DND-41 (cell line): ENCODE results near the gene NPEPL1.

Experiments
- EZH2 ChIP-seq: IDR thresholded peaks from 3 replicates; pipeline ENCODE4 v1.6.1; 2012; ENCODE audit warnings: borderline replicate concordance, low read depth, mild to moderate bottlenecking, moderate library complexity, low read length, inconsistent platforms; ENCODE audit not compliant: severe bottlenecking
- TF ChIP-seq, protein P1 (sequence below): IDR thresholded peaks from 2 replicates; pipeline ENCODE4 v1.5.1; 2012; ENCODE audit warnings: borderline replicate concordance, low read length, moderate library complexity, mild to moderate bottlenecking; ENCODE audit not compliant: poor library complexity, severe bottlenecking; ENCODE audit errors: extremely low read depth

GRCh38 chr20:58718729-58719128 is 26.1 kb downstream of the NPEPL1 start:
- TF ChIP-seq, protein P1, sequence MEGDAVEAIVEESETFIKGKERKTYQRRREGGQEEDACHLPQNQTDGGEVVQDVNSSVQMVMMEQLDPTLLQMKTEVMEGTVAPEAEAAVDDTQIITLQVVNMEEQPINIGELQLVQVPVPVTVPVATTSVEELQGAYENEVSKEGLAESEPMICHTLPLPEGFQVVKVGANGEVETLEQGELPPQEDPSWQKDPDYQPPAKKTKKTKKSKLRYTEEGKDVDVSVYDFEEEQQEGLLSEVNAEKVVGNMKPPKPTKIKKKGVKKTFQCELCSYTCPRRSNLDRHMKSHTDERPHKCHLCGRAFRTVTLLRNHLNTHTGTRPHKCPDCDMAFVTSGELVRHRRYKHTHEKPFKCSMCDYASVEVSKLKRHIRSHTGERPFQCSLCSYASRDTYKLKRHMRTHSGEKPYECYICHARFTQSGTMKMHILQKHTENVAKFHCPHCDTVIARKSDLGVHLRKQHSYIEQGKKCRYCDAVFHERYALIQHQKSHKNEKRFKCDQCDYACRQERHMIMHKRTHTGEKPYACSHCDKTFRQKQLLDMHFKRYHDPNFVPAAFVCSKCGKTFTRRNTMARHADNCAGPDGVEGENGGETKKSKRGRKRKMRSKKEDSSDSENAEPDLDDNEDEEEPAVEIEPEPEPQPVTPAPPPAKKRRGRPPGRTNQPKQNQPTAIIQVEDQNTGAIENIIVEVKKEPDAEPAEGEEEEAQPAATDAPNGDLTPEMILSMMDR = no peak
- TF ChIP-seq EZH2 = no peak
